Measurements from ENCODE around the gene PAQR3.

PAQR3 gene

DNA sequence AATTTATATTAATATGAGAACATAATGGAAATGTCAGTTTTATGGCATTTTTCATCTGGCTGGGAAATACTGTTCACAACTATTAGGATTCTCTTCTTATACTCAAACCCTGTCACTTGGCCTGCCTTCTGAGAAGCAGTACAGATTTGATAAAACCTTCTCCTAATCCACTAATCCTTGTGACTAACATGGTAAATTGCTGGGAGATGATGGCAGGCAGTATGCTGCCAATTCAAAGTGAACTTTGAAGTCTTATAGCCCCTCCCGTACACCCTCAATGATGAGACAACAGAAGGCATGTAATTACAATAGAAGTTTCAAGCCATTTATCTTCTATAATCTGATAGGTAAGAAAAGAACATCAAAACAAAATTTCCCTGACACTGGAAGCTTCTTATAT, 36.9 kb downstream of the PAQR3 start:
- Histone ChIP-seq H3K79me2 (ENCODE audit: insufficient read depth, low read length) (no peaks in the 10 kb centered on the region), H3K9me3 (ENCODE audit: insufficient read depth, low read length, severe bottlenecking) (no peaks in the 10 kb centered on the region), H3K4me2 (ENCODE audit: insufficient read depth, low read length) (no peak overlapping the region), H3K36me3 (ENCODE audit: insufficient read depth, low read length) (peaks cover 3% of the 10 kb centered on the region; the same call in 1 of the 2 replicates), H2AFZ (ENCODE audit: low read depth, low read length) (no peak overlapping the region), H3K9ac (ENCODE audit: low read depth, low read length) (no peak overlapping the region), H3K27ac (ENCODE audit: low read length) (no peak overlapping the region), H3K4me3 (ENCODE audit: low read depth in 1 of 2, low read length in 2 of 2) (no peak overlapping the region), H3K4me1 (ENCODE audit: insufficient read depth, low read length) (no peaks in the 10 kb centered on the region), H4K20me1 (ENCODE audit: insufficient read depth, low read length) (no peaks in the 10 kb centered on the region), H3K27me3 (ENCODE audit: insufficient read depth, low read length, poor library complexity) (no peaks in the 10 kb centered on the region)
- no peak for ATAC-seq (ENCODE audit: insufficient read depth, low read depth)
- DNase-seq: no peak
- TF ChIP-seq, protein P1, sequence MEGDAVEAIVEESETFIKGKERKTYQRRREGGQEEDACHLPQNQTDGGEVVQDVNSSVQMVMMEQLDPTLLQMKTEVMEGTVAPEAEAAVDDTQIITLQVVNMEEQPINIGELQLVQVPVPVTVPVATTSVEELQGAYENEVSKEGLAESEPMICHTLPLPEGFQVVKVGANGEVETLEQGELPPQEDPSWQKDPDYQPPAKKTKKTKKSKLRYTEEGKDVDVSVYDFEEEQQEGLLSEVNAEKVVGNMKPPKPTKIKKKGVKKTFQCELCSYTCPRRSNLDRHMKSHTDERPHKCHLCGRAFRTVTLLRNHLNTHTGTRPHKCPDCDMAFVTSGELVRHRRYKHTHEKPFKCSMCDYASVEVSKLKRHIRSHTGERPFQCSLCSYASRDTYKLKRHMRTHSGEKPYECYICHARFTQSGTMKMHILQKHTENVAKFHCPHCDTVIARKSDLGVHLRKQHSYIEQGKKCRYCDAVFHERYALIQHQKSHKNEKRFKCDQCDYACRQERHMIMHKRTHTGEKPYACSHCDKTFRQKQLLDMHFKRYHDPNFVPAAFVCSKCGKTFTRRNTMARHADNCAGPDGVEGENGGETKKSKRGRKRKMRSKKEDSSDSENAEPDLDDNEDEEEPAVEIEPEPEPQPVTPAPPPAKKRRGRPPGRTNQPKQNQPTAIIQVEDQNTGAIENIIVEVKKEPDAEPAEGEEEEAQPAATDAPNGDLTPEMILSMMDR (IDR thresholded peaks at IDR 0.05; ENCODE audit: borderline replicate concordance, extremely low read depth, low read length, poor library complexity, severe bottlenecking): no peak
- no peak for TF ChIP-seq EZH2 (IDR thresholded peaks at IDR 0.05; ENCODE audit: borderline replicate concordance, low read depth, low read length, severe bottlenecking)

DNA sequence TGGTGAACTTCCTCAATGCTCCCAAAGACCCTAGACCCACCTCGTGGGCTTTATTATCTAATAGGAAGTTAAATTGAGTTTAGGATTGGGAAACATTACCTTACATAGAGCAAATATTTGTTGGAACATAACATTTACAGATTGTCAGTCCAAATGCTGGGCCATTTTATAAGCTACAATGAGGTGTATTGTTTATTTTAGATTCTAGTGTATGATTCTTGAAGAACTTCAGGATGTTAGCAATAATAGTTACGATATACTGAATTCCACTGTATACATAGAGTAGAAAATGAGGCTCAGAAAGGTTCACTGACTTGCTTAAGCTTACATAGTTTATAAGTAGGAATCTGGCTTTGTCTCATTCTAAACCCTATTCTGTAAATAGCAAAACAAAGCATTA, 37.4 kb downstream of the PAQR3 start:
- Histone ChIP-seq H3K9ac (ENCODE audit: low read depth, low read length) (no peak overlapping the region), H3K27me3 (ENCODE audit: insufficient read depth, low read length, poor library complexity) (no peaks in the 10 kb centered on the region), H3K36me3 (ENCODE audit: insufficient read depth, low read length) (peaks cover 3% of the 10 kb centered on the region; the same call in 1 of the 2 replicates), H3K4me3 (ENCODE audit: low read depth in 1 of 2, low read length in 2 of 2) (no peak overlapping the region), H3K9me3 (ENCODE audit: insufficient read depth, low read length, severe bottlenecking) (no peaks in the 10 kb centered on the region), H3K4me1 (ENCODE audit: insufficient read depth, low read length) (no peaks in the 10 kb centered on the region), H3K4me2 (ENCODE audit: insufficient read depth, low read length) (no peak overlapping the region), H2AFZ (ENCODE audit: low read depth, low read length) (no peak overlapping the region), H3K79me2 (ENCODE audit: insufficient read depth, low read length) (no peaks in the 10 kb centered on the region), H4K20me1 (ENCODE audit: insufficient read depth, low read length) (no peaks in the 10 kb centered on the region), H3K27ac (ENCODE audit: low read length) (no peak overlapping the region)
- TF ChIP-seq, protein P1 (IDR thresholded peaks at IDR 0.05; ENCODE audit: borderline replicate concordance, extremely low read depth, low read length, poor library complexity, severe bottlenecking): no peak
- no peak for TF ChIP-seq EZH2 (IDR thresholded peaks at IDR 0.05; ENCODE audit: borderline replicate concordance, low read depth, low read length, severe bottlenecking)
- DNase-seq (no peak), ATAC-seq (ENCODE audit: insufficient read depth, low read depth) (no peak)

DNA sequence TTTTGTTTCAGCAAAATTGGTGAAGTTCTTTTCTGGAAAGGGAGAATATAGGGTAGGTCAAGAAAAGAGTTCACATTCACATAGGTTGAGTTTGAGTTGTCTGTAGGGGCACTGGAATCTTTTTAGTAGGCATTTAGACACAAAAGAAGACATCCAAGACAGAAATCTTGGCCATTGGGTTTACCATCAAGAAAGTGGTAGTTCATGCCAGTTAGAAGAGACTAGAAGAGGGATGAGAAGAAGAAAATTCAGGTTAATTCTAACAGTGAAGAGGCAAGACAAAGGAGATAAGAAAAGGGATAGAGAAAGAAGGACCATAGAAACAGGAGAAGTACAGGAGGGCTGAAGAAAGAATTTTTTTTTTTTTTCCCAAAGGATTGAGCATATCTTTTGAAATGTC, 39.9 kb downstream of the PAQR3 start:
- TF ChIP-seq, protein P1 (IDR thresholded peaks at IDR 0.05; ENCODE audit: borderline replicate concordance, extremely low read depth, low read length, poor library complexity, severe bottlenecking): no peak
- no peak for TF ChIP-seq EZH2 (IDR thresholded peaks at IDR 0.05; ENCODE audit: borderline replicate concordance, low read depth, low read length, severe bottlenecking)
- no peak overlapping the region for H3K27ac ChIP-seq (ENCODE audit: low read length)
- no peak for DNase-seq
- no peak overlapping the region for H2AFZ ChIP-seq (ENCODE audit: low read depth, low read length)
- no peaks in the 10 kb centered on the region for H3K79me2 ChIP-seq (ENCODE audit: insufficient read depth, low read length)
- H4K20me1 ChIP-seq (ENCODE audit: insufficient read depth, low read length): no peaks in the 10 kb centered on the region
- no peak overlapping the region for H3K9ac ChIP-seq (ENCODE audit: low read depth, low read length)
- no peaks in the 10 kb centered on the region for H3K27me3 ChIP-seq (ENCODE audit: insufficient read depth, low read length, poor library complexity)
- no peaks in the 10 kb centered on the region for H3K4me1 ChIP-seq (ENCODE audit: insufficient read depth, low read length)
- no peak overlapping the region for H3K4me3 ChIP-seq (ENCODE audit: low read depth in 1 of 2, low read length in 2 of 2)
- no peak for ATAC-seq (ENCODE audit: insufficient read depth, low read depth)
- H3K9me3 ChIP-seq (ENCODE audit: insufficient read depth, low read length, severe bottlenecking): no peaks in the 10 kb centered on the region
- no peak overlapping the region for H3K4me2 ChIP-seq (ENCODE audit: insufficient read depth, low read length)
- H3K36me3 ChIP-seq (ENCODE audit: insufficient read depth, low read length): peaks cover 8% of the 10 kb centered on the region

DNA sequence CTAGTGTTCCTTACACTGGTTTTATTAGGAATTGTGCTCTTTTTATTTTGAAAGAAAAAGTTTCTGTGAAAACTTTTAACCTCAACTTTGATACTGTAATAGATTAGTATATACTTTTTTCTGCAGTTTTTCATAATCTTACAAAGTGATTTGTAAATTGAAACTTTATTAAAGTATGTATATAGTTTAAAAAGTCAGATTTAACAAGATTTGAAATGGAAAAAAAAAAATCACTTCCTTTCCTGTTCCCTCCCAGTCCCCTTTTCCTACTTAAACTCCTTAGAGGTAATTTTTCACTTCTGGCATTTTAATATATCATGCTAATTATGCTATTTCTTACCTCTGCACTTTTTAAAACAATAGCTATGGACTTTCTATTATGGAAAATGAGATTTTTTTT, 49.3 kb downstream of the PAQR3 start:
- Histone ChIP-seq H3K36me3 (ENCODE audit: insufficient read depth, low read length) (peaks cover 38% of the 10 kb centered on the region), H3K4me3 (ENCODE audit: low read depth in 1 of 2, low read length in 2 of 2) (no peak overlapping the region), H3K9me3 (ENCODE audit: insufficient read depth, low read length, severe bottlenecking) (no peaks in the 10 kb centered on the region), H3K79me2 (ENCODE audit: insufficient read depth, low read length) (no peaks in the 10 kb centered on the region), H3K27ac (ENCODE audit: low read length) (no peak overlapping the region), H3K4me1 (ENCODE audit: insufficient read depth, low read length) (no peaks in the 10 kb centered on the region), H3K27me3 (ENCODE audit: insufficient read depth, low read length, poor library complexity) (no peaks in the 10 kb centered on the region), H4K20me1 (ENCODE audit: insufficient read depth, low read length) (no peaks in the 10 kb centered on the region), H3K9ac (ENCODE audit: low read depth, low read length) (no peak overlapping the region), H2AFZ (ENCODE audit: low read depth, low read length) (no peak overlapping the region), H3K4me2 (ENCODE audit: insufficient read depth, low read length) (no peak overlapping the region)
- no peak for ATAC-seq (ENCODE audit: insufficient read depth, low read depth)
- TF ChIP-seq, protein P1 (IDR thresholded peaks at IDR 0.05; ENCODE audit: borderline replicate concordance, extremely low read depth, low read length, poor library complexity, severe bottlenecking): no peak
- TF ChIP-seq EZH2 (IDR thresholded peaks at IDR 0.05; ENCODE audit: borderline replicate concordance, low read depth, low read length, severe bottlenecking): no peak
- no peak for DNase-seq
